H1 (cell line): ENCODE results near the gene IRAK4. TPM values are rescaled to one million over a fixed set of nuclear protein-coding genes. Genes with fewer than 3 reads are reported as not detected.

Experiments used
- CTCF ChIA-PET: fragments of 300-600 bp; sonication (Branson Sonifier 250); formaldehyde crosslinking; loops from one replicate; lab custom pipeline; 2021; ENCODE audit not compliant: partially characterized antibody; lab: Charles Lee
- POLR2A ChIA-PET: fragments of 300-600 bp; sonication (Branson Sonifier 250); formaldehyde crosslinking; loops from one replicate; lab custom pipeline; 2021; ENCODE audit warnings: inconsistent platforms; ENCODE audit not compliant: partially characterized antibody; lab: Charles Lee
- DNase-seq, 2 experiments: peaks; one replicate each; pipeline versions ENCODE4 v3.0.0 to v3.0.0-alpha.2; 2010 to 2022; ENCODE audit warnings: low spot score in 2 of 2, low read depth in 1 of 2, mixed read lengths in 1 of 2
- FAIRE-seq: peaks from 2 replicates; lab custom pipeline; 2011; peaks lifted over from hg19 to GRCh38; lab: Jason Lieb, UNC
- H2AFZ ChIP-seq: 2 replicates; pipeline ENCODE4 v1.8.1; 2012; ENCODE audit warnings: low read length, inconsistent platforms
- H2AK5ac ChIP-seq: 2 replicates; pipeline ENCODE4 v1.6.1; 2013; ENCODE audit warnings: low read depth, low read length
- H2BK120ac ChIP-seq: replicated peaks from 2 replicates; pipeline ENCODE3; 2013; ENCODE audit warnings: low read depth, low read length, inconsistent platforms
- H2BK12ac ChIP-seq: 2 replicates; pipeline ENCODE4 v1.6.1; 2013; ENCODE audit warnings: low read depth, low read length
- H2BK15ac ChIP-seq: 2 replicates; pipeline ENCODE4 v1.6.1; 2013; ENCODE audit warnings: low read length
- H2BK20ac ChIP-seq: 2 replicates; pipeline ENCODE4 v1.6.1; 2013; ENCODE audit warnings: low read length
- H2BK5ac ChIP-seq: 2 replicates; pipeline ENCODE4 v1.6.1; 2013; ENCODE audit warnings: low read depth, low read length
- H3K14ac ChIP-seq: 2 replicates; pipeline ENCODE4 v1.6.1; 2013; ENCODE audit warnings: inconsistent platforms; ENCODE audit not compliant: insufficient read length
- H3K18ac ChIP-seq: 2 replicates; pipeline ENCODE4 v1.6.1; 2013; ENCODE audit warnings: low read length; ENCODE audit errors: extremely low read depth
- H3K23ac ChIP-seq: 2 replicates; pipeline ENCODE4 v1.6.1; 2013; ENCODE audit warnings: inconsistent platforms; ENCODE audit not compliant: insufficient read length
- H3K23me2 ChIP-seq: 2 replicates; pipeline ENCODE4 v1.6.1; 2013; ENCODE audit warnings: low read depth, low read length
- H3K27ac ChIP-seq: 2 replicates; pipeline ENCODE4 v1.6.1; 2011; ENCODE audit warnings: low read depth, low read length, inconsistent platforms
- H3K27me3 ChIP-seq, 4 experiments: replicated peaks in 1 of 4; 1 replicate in 1 of 4; 2 replicates in 3 of 4; pipeline versions ENCODE4 v1.6.1 to v1.8.1; 2011 to 2013; ENCODE audit warnings: low read length in 3 of 4, mild to moderate bottlenecking in 3 of 4, inconsistent platforms in 2 of 4, mixed read lengths in 2 of 4, moderate library complexity in 1 of 4; ENCODE audit not compliant: control insufficient read depth in 3 of 4, insufficient read depth in 3 of 4; ENCODE audit errors: extremely low read depth in 1 of 4
- H3K36me3 ChIP-seq, 4 experiments: 2 replicates each; pipeline versions ENCODE4 v1.6.1 to v1.8.1; 2011 to 2013; ENCODE audit warnings: mild to moderate bottlenecking in 4 of 4, low read length in 3 of 4, moderate library complexity in 2 of 4, control low read depth in 1 of 4, inconsistent platforms in 1 of 4; ENCODE audit not compliant: insufficient read depth in 4 of 4, control insufficient read depth in 2 of 4
- H3K4ac ChIP-seq: replicated peaks from 2 replicates; pipeline ENCODE3; 2013; ENCODE audit warnings: low read length, low read depth, mixed read lengths, inconsistent platforms; ENCODE audit not compliant: insufficient read length
- H3K4me1 ChIP-seq, 4 experiments: replicated peaks in 1 of 4; 1 replicate in 1 of 4; 2 replicates in 3 of 4; pipeline versions ENCODE4 v1.6.1 to v1.8.1; 2011 to 2013; ENCODE audit warnings: low read length in 3 of 4, inconsistent platforms in 2 of 4, mixed read lengths in 1 of 4; ENCODE audit not compliant: insufficient read depth in 4 of 4, control insufficient read depth in 3 of 4
- H3K4me2 ChIP-seq, 2 experiments: 2 replicates each; pipeline versions ENCODE4 v1.6.1 to v1.8.1; 2011 to 2013; ENCODE audit warnings: low read depth in 2 of 2, low read length in 2 of 2, control low read depth in 1 of 2, inconsistent platforms in 1 of 2, mild to moderate bottlenecking in 1 of 2; ENCODE audit not compliant: insufficient read depth in 1 of 2
- H3K4me3 ChIP-seq, 4 experiments: fragments of 200-600, 300-600 bp in 1 of 4; sonication (generic), shearing (Covaris generic), sonication (Bioruptor Twin) in 1 of 4; 2 replicates each; pipeline versions ENCODE4 v1.5.1 to v1.8.1; 2011 to 2016; ENCODE audit warnings: low read length in 4 of 4, low read depth in 3 of 4, control low read depth in 2 of 4, inconsistent platforms in 2 of 4, mild to moderate bottlenecking in 2 of 4, mixed read lengths in 1 of 4, moderate library complexity in 1 of 4; ENCODE audit not compliant: insufficient read depth in 2 of 4; ENCODE audit errors: extremely low read depth in 1 of 4
- H3K56ac ChIP-seq: replicated peaks from 2 replicates; pipeline ENCODE3; 2013; ENCODE audit warnings: low read depth, mild to moderate bottlenecking, mixed read lengths, low read length, inconsistent platforms; ENCODE audit not compliant: insufficient read length
- H3K79me1 ChIP-seq: 2 replicates; pipeline ENCODE4 v1.6.1; 2013; ENCODE audit warnings: low read depth, low read length, control low read depth
- H3K79me2 ChIP-seq, 2 experiments: 2 replicates each; pipeline versions ENCODE4 v1.6.1 to v1.8.1; 2012 to 2013; ENCODE audit warnings: low read length in 2 of 2, mild to moderate bottlenecking in 2 of 2, inconsistent platforms in 1 of 2; ENCODE audit not compliant: insufficient read depth in 2 of 2, control insufficient read depth in 1 of 2
- H3K9ac ChIP-seq, 4 experiments: replicated peaks in 1 of 4; 1 replicate in 1 of 4; 2 replicates in 3 of 4; pipeline versions ENCODE4 v1.6.1 to v1.8.1; 2011 to 2013; ENCODE audit warnings: low read depth in 3 of 4, low read length in 3 of 4, control low read depth in 2 of 4, mild to moderate bottlenecking in 2 of 4, moderate library complexity in 2 of 4, inconsistent platforms in 1 of 4; ENCODE audit errors: extremely low read depth in 1 of 4
- H3K9me3 ChIP-seq, 2 experiments: 2 replicates each; pipeline versions ENCODE4 v1.6.1 to v1.8.1; 2012 to 2013; ENCODE audit warnings: mild to moderate bottlenecking in 2 of 2, moderate library complexity in 2 of 2, control low read depth in 1 of 2, inconsistent platforms in 1 of 2, low read depth in 1 of 2, low read length in 1 of 2, mixed read lengths in 1 of 2; ENCODE audit not compliant: insufficient read depth in 2 of 2
- H4K20me1 ChIP-seq, 2 experiments: replicated peaks in 1 of 2; 2 replicates each; pipeline versions ENCODE3 to v1.8.1; 2011 to 2013; ENCODE audit warnings: inconsistent platforms in 2 of 2, low read length in 2 of 2, mild to moderate bottlenecking in 1 of 2; ENCODE audit not compliant: insufficient read depth in 2 of 2, control insufficient read depth in 1 of 2
- H4K5ac ChIP-seq: 2 replicates; pipeline ENCODE4 v1.6.1; 2013; ENCODE audit warnings: low read length, low read depth, mixed read lengths, inconsistent platforms; ENCODE audit not compliant: insufficient read length
- H4K8ac ChIP-seq: 2 replicates; pipeline ENCODE4 v1.8.0; 2013; ENCODE audit warnings: mild to moderate bottlenecking, moderate library complexity, low read length, inconsistent platforms; ENCODE audit not compliant: insufficient read depth; ENCODE audit errors: extremely low read depth
- H4K91ac ChIP-seq: replicated peaks from 2 replicates; pipeline ENCODE3; 2013; ENCODE audit warnings: low read length, mixed read lengths, inconsistent platforms; ENCODE audit not compliant: insufficient read length
- EGR1 ChIP-seq: IDR thresholded peaks from 2 replicates; pipeline ENCODE4 v1.6.1; 2011; ENCODE audit warnings: low read depth, low read length, borderline replicate concordance
- EP300 ChIP-seq, 2 experiments: IDR thresholded peaks; 1 replicate in 1 of 2; 2 replicates in 1 of 2; pipeline ENCODE4 v1.6.1; 2011 to 2012; ENCODE audit warnings: low read depth in 2 of 2, low read length in 2 of 2, mild to moderate bottlenecking in 2 of 2, borderline replicate concordance in 1 of 2, inconsistent platforms in 1 of 2, moderate library complexity in 1 of 2
- POLR2AphosphoS5 ChIP-seq: IDR thresholded peaks from 2 replicates; pipeline ENCODE4 v1.6.1; 2011; ENCODE audit warnings: low read depth, low read length
- RXRA ChIP-seq: IDR thresholded peaks from 2 replicates; pipeline ENCODE4 v1.6.1; 2011; ENCODE audit warnings: low read depth, mild to moderate bottlenecking, low read length, moderate library complexity; ENCODE audit not compliant: insufficient read depth
- SP1 ChIP-seq: IDR thresholded peaks from 2 replicates; pipeline ENCODE4 v1.6.1; 2011; ENCODE audit warnings: low read depth, low read length
- SRF ChIP-seq: IDR thresholded peaks from 2 replicates; pipeline ENCODE4 v1.6.1; 2011; ENCODE audit warnings: mild to moderate bottlenecking, low read depth, low read length, moderate library complexity
- YY1 ChIP-seq: IDR thresholded peaks from 2 replicates; pipeline ENCODE4 v1.6.1; 2011; ENCODE audit warnings: low read depth, mild to moderate bottlenecking, low read length
- ZNF274 ChIP-seq: IDR thresholded peaks from 2 replicates; pipeline ENCODE4 v1.7.0; 2012; ENCODE audit warnings: low read length, borderline replicate concordance; ENCODE audit errors: extremely low read depth
- polyA plus RNA-seq, 7 experiments: library from polyadenylated mRNA; depleted of rRNA in 3 of 7; stranded (reverse) in 5 of 7; unstranded in 2 of 7; fragments of >200 nt in 5 of 7; fragments of 200-250 nt in 2 of 7; gene quantifications; 1 replicate in 5 of 7; 2 replicates in 1 of 7; 4 replicates in 1 of 7; pipeline versions ENCODE4 v1.2.1 to v1.2.3, GENCODE V29; 2011 to 2013; ENCODE audit warnings: missing spikeins in 2 of 7, mixed read lengths in 2 of 7
- total RNA-seq: library from RNA; stranded (reverse); fragmentation: NEBNext Ultra II Directional; extraction: Animal tissue kit (Norgen Biotek cat#: 25700); gene quantifications from 2 replicates; pipeline ENCODE4 v1.2.1, GENCODE V29; 2021

The IRAK4 gene
- total and polyA plus RNA-seq, 2 of the 8 experiments (the other 6 are each of a cell fraction or from before 2014, with no cell fraction given), result 2.3 to 7.7 TPM

GRCh38 chr12:43723134-43723533 is 35.6 kb upstream of the IRAK4 start:
- Histone ChIP-seq H3K9me3 (no peaks in the 10 kb centered on the region), H3K14ac (no peak overlapping the region), H3K4me2 (no peak overlapping the region), H3K36me3 (no peaks in the 10 kb centered on the region), H2AFZ (no peak overlapping the region), H3K4me1 (no peaks in the 10 kb centered on the region; a peak in 1 of 7 replicates), H3K18ac (no peak overlapping the region), H4K8ac (no peak overlapping the region), H4K91ac (no peak overlapping the region), H2BK20ac (no peak overlapping the region), H3K4ac (no peak overlapping the region), H4K5ac (no peak overlapping the region), H2BK12ac (no peak overlapping the region), H2BK15ac (no peak overlapping the region), H3K4me3 (no peak overlapping the region), H3K9ac (no peak overlapping the region), H3K27me3 (no peaks in the 10 kb centered on the region), H3K27ac (no peak overlapping the region), H4K20me1 (no peaks in the 10 kb centered on the region), H3K56ac (no peak overlapping the region), H3K79me1 (no peaks in the 10 kb centered on the region), H3K79me2 (no peaks in the 10 kb centered on the region), H2BK120ac (no peak overlapping the region), H2BK5ac (no peak overlapping the region), H3K23ac (no peak overlapping the region), H2AK5ac (no peak overlapping the region), H3K23me2 (no peaks in the 10 kb centered on the region)
- CTCF ChIA-PET, result no interaction called here
- FAIRE-seq (no peak), DNase-seq (no peak)
- POLR2A ChIA-PET, result interaction anchor here (1.0 kb wide), 1 partner anchor 172 kb away, joined by 4 read pairs; the partner anchor contains the start of gene ADAMTS20
- TF ChIP-seq RXRA, result no peak
- TF ChIP-seq EGR1, result no peak
- TF ChIP-seq SRF, result no peak
- no peak for TF ChIP-seq ZNF274
- TF ChIP-seq POLR2AphosphoS5, result no peak
- TF ChIP-seq SP1, result no peak
- TF ChIP-seq YY1, result no peak
- TF ChIP-seq EP300 (IDR thresholded peaks at IDR 0.05; ENCODE audit: borderline replicate concordance in 1 of 2, low read depth in 2 of 2, low read length in 2 of 2), result no peak
